ENCODE data around the gene GNG13.

GNG13 gene

DNA sequence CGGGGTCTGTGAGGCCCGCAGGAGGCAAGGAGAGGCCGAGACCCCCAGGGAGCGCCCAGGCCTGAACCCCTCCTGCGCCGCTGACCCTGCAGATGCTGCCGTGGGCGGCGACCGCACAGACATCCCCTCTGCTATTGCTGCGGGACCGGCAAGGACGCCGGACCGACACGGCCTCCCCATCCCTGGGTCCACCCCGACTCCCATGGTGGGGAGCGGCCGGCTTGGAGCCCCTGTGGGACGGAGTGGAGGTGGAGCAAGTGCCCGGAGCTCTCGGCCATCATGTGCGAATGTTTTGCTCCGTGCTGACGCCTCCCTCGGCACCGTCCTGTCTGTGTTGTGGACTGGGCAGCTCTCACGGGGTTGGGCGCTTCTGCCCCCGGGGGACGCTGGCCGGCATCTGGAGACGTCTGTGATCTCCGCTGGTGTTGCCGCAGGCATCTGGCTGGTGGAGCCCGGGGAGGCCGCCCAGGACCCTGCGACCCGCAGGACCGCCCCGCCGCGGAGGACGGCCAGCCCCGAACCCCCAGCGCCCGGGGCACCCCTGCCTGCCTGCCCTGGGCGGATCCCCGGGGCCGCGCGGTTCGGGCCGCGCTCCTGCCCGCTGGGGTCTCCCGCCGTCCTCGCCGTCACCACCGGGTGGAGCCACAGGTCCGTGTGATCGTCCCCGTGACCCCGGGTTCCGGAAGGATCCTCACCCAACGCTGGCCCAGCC is 12.8 kb upstream of the GNG13 start:
- no peak for DNase-seq (ENCODE audit: low spot score)

DNA sequence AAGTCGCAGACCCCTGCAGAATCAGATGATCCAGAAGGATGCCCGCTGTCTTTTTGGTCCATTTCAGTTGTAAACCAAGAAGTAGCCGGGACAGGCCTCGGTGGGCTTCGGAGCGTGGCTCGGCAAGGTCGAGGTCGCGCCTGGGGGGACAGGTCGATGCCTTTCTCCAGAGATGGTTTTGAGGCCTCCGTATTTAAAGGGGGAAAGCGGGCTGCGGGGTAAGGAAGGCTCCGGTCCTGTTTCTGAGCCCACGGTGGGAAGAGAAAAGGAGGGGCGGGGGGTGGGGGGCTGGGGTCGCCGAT is 7.5 kb upstream of the GNG13 start:
- DNase-seq (ENCODE audit: low spot score), result no peak

DNA sequence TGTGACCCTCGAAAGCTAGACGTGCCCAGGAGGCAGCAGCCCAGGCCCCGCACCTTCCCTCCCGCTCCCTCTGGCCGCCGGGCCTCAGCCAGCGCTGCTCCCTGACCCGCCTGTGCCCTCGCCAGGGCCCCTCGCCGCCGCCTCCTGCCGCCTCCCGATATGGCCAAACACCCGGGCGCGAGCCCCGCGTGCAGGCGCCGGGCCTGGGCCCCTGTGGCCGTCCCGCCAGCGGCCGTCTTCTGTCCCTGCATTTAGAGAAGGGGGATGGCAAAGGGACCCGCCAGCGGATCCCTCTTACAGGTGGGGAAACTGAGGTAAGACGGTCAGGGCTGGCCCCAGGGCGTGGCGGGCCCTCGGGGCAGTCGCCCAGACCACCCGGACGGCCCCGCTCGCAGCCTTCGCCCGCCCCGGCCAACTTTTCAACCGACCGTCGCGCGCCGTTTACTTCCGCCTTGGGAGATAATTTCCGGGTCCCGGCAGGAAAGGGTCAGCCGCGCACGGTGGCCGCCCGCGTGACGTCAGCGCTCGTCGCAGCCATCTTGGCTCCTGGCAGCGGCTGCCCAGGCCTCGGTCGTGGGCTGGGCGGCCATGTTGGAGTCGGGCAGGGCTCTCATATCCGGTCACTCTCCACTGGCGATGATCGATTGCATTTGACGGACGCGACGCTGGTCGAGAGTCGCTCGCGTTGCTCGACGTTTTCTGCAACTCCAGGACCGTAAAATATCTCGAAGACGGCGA is 7.0 kb upstream of the GNG13 start:
- DNase-seq (ENCODE audit: low spot score), result peak; percentile 87

DNA sequence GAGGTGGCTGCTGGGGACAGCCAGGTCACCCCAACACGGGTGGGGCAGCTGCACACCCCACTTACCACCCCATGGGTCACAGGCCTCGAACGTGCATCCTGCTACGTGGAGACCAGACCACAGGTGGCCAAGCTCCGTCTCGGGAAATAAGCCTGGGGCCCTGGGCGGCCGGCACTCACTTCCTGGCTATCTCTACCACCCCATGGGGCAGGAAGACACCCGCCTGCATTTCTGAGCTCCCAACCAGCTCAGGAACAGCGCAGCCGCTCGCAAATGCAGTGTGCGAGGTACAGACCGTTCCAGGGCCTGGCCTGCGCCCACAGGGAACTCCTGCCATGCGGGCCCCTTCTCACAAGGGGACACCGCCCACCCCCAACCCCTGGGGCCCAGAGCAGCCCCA is 4.9 kb upstream of the GNG13 start:
- DNase-seq (ENCODE audit: low spot score), result no peak

DNA sequence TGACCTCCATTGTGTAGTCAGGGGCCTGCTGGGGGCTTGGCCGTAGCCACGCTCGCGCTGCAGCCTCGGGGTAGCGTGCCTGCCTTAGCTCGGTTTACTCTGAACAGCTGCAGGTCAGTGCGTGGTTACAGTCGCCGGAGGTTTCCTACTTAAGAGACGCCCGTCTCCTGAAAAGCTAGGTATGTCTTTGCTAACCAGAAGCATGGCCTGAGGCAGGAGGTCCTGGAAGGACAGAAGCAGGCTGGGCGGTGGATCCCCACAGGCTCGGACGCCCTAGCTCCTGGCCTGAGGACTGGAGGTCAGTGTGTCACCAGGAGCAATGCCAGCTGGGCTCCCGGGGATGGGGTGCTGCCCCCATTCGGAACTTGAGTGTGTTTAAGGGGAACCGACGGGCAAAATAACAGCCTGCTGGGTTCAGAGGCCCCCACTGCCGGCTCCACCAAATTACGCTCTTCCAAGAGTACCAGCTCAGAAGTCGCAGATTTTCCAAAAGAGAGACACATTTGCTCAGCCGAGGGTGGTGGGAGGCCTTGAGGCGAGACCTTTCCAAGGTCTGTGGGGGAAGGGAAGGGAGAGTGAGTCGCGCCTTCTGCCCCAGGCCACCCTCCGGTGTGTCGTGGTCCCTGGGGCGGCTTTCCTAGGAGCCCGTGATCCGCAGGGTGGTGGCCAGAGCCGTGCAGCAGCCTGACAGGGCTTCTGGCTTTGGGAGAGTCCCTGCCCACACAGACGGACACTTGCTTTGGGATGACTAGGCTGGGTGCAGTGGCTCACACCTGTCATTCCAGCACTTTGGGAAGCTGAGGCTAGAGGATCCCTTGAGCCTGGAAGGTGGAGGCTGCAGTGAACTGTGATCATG is 3.9 kb upstream of the GNG13 start:
- DNase-seq (ENCODE audit: low spot score), result no peak

DNA sequence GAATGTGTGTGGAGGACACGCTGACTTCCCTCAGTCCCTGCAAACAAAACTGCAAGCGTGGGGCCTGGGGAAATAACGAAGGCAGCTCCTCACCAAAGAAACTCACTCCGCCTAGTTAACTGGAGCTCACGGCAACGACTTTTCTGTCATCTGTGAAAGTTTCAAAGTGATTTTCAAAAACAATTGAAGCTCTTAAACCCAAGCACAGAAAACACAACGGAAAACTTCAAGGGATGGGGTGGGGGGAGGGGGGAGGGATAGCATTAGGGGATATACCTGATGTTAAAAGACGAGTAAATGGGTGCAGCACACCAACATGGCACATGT is 3.2 kb upstream of the GNG13 start:
- no peak for DNase-seq (ENCODE audit: low spot score)

DNA sequence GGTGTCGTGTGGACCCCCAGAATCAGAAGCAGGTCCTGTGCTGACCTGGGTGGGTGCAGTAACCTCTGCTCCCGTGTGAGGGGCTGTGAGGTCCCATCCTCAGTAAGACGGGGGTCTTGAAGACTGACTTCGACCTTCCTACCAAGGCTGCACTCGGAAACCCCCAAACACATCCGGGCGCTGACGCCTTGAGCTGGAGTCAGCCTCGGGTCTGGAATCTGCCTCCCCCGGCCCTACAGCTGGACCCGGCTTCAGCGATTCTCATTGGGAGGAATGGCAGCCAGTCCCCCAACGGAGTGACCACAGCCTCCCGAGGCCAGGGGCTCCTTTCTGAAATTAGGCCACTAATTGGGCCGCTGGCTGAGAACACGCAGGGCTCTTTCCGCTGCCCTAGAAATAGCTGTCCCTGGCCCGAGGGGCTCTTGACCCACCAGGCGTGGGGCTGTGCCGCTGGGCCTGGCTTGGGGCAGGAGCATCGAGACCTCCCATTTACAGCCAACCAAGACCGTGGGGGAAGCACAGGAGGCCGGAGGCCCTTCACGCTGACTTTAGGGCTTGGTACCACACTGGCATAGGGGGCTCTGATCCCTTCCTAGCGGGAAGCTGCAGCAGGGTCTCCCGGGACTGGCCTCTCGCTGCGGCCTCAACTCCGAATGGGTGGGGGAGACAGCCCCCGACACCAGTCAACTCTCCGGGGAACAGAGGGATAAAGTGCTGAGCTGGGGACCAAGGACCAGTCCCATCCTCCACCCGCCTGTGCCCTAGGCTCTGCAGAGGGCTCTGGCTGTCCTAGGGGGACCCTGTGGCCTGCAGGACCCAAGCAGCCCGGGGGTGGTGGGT is 2.6 kb upstream of the GNG13 start:
- DNase-seq (ENCODE audit: low spot score), result no peak

DNA sequence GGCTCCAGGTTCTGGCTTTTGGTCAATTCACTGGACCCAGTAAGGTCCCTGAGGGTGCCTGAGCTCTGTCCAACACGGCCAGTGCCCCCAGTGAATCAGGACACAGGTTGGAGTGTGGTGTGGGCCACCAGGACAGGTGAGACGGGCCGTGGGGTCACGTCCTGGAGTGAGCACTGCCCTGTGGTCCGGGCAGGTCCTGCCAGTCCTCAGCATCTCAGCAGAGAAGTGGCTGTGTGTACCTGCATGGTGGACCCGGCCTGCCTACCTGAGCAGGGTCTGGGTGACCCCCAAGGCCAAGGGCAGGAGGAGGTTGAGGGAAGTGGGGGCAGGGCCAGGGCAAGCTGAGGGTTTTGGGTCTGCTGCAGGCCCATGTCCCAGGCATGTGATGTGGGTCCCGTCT is 1.9 kb upstream of the GNG13 start:
- no peak for DNase-seq (ENCODE audit: low spot score)

DNA sequence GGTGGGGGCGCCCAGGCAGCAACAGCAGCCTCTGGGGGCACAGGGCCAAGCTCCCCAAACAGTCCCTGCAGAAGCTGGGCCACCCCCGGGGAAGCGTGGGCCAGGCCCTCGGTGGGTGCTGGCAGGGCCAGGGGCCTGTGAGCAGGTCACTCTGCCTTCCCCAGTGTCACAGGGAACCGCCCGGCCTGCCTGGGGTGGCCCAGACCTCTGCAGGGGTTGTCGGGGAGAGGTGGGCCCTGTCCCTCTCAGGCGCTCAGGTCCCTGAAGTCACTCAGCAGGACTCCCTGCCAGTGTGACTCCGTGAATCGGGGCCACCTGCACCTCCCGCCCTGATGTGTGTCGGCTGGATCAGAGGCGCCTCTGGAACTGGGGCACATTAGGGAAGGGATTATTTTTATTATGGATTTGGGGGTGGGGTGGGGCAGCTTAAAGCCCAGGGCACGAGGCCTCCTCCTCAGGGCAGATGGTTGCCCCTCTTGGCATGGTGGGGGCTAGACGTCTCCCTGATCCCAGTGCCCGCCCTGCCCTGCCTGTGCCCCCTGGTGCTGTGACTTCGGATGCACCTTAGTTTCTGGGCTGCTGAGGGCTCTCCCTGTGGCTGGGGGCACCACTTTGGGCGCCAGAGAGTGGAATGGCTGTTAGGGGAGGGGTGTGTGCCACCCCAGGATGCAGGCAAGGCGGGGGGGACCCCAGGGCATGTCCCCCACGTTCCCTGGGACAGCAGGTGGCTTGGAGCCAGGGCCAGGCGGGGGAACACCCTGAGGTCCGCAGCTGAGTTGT is 1.2 kb upstream of the GNG13 start:
- DNase-seq (ENCODE audit: low spot score), result no peak

DNA sequence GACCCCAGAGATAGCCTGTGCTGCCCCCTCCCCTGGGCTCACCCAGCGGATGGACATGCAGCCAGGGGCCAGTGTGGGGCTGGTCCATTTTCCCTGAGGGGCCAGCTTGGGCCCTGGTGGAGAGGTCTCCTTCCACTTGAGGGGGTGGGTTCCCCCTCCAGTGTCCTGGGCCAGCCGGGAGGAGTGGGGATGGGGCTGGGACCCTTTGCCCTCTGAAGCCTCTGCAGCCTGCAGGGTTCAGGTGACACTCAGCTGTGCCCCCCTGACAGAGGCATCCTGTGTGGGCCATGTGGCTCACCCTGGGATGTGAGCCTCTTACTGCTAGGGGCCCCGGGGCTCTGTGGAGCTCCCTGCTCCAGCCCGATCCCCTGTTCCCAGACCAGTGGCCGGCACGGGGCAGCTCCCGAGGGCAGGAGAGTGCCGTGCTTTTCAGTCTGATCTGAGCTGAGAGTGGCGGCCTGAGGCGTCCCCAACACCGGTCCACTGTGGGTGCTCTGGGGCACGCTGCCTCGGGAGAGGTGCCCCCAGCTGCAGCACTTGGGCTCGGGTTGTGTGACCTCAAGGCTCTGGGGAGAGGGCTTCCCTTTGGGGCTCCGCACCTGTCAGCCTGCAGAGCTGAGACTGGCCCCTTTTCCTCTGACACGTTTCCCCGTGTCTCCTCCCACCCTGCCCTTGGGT is 439 bp upstream of the GNG13 start:
- DNase-seq (ENCODE audit: low spot score), result no peak

DNA sequence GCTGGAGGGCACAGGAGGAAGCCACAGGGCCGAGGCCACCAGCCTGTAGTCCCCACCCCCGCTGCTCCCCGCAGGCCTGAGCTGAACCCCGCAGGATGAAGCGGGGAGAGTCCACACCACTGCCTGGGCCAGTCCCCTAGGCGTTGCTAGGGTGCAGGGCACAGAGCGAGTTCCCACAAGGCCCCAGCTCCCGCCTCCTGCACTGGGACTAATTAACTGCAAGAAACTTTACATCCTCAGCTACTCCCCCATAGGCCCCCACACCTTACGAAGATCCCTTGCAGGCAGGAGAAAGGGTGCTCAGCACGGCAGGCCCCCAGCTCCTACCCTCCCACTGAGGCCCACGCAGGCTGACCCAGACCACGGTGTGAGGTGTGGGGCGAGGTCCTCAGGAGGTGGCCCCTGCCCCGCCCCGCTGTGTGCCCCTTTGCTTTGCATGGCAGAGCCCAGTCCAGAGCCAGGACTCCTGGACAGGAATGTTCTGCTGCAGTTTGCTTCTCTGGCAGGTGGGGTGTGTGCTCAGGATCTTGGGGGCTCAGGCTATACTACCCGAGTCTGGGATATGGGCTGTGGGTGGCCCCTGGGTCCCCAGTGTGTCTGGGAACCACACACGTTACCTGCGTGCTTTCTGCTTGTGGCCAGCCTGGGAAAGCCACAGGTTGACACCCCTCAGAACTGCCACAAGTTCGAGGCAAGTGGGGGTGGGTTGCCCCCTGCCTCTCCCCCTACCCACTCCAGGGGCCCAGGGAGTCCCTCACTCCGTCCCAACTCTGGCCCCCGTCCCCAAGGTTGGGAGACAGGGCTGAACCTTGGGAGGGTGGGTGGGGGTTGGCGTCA is 1.2 kb downstream of the GNG13 start:
- DNase-seq (ENCODE audit: low spot score), result no peak

DNA sequence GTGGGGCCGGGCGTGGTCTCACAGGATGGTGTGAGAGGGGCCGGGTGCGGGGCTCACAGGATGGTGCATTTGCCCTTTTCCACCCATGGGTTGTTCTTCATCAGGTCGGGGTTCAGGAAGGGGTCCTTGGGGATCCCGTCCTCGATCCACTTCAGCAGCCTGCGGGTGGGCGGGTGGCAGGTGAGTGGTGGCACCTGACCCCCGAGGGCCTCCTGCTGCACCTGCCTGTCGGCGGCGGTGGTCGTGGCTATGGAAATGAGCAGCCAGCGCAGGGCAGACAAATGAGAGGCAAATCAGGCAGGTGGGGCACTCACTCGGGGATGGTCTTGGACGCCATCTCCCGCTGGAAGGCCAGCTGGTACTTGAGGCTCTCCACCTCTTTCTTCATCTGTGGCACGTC is 1.9 kb downstream of the GNG13 start:
- DNase-seq (ENCODE audit: low spot score), result no peak

DNA sequence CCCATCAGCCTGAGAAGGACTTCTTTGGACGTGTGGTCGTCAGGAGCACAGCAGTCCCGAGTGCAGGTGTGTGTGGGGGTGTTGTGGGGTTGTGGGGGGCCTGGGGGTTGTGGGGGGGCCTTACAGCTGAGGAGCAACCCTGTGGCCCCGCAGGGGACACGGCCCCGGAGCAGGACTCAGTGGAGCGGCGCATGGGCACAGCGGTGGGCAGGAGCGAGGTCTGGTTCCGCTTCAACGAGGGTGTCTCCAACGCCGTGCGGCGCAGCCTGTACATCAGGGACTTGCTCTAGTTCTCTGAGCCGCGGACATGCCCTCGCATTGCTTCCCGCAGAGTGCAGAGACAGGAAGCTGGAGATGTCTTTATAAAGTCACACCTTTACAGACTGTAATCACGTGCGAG is 2.8 kb downstream of the GNG13 start:
- DNase-seq (ENCODE audit: low spot score), result no peak

DNA sequence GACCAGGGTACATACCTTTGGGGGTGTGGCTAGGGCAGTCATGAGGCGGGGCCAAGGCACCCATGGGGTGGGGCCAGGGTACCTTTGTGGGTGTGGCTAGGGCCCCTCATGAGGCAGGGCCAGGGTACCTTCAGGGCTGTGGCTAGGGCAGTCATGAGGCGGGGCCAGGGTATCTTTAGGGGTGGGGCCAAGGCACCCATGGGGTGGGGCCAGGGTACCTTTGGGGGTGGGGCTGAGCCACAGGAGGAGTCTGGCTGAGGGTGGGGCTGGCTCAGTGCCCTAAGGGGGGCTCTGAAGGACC is 3.5 kb downstream of the GNG13 start:
- DNase-seq (ENCODE audit: low spot score), result peak; percentile 24

DNA sequence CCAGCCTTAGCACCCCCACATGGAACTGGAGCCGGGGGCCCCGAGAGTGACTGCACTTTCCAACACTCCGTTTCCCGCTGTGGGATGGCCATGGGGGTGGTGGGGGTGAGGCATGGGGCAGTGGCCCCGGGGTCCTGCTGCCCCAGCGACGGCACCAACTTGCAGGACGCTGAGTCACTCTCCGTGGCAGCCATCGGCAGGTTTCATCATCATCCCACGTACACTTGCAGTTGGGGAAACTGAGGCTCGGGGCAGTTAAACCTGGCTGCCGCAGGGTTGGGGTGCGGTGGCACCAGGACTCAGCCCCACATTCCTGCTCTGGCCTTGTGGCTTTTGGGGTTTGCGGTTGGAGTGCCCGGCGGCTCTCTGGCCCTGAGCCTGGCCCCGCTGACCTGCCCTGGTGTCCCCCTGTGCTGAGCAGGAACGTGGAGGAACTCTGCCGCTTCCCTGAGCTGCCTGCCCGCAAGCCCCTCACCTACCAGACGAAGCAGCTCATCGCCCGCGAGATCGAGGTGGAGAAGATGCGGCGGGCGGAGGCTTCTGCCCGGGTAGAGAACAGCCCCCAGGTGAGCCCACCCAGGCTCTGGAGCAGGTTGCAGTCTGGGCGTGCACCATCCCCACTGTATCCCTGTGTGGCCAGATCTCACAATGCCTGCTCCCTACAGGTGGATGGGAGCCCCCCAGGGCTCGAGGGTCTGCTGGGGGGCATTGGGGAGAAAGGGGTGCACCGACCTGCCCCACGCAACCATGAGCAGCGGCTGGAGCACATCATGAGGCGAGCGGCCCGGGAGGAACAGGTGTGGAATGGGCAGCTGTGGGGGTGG is 4.0 kb downstream of the GNG13 start:
- no peak for DNase-seq (ENCODE audit: low spot score)

DNA sequence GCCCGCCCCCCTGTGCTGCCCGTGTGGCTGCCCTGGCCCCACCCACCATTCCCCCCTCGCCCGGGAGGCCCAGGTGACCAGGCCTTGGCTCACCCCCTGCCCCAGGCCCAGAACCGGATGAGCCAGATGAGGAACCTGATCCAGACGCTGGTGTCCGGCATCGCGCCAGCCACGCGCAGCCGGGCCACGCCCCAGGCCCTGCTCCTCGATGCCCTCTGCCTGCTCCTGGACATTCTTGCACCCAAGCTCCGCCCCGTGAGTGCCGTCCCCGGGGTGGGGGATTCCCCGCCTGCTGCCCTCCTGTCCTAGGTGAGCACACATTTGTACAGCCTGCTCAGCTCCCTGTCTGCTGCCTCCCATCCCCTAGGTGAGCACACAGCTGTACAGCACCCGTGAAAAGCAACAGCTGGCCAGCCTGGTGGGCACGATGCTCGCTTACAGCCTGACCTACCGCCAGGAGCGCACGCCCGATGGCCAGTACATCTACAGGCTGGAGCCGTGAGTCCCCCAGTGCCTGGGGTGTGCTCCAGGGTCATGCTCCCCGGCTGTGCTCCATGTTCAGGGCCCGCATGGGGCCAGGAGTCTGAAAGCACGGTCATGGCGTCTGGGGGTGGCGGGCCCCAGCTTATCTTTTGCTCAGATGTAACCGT is 4.8 kb downstream of the GNG13 start:
- DNase-seq (ENCODE audit: low spot score), result no peak

DNA sequence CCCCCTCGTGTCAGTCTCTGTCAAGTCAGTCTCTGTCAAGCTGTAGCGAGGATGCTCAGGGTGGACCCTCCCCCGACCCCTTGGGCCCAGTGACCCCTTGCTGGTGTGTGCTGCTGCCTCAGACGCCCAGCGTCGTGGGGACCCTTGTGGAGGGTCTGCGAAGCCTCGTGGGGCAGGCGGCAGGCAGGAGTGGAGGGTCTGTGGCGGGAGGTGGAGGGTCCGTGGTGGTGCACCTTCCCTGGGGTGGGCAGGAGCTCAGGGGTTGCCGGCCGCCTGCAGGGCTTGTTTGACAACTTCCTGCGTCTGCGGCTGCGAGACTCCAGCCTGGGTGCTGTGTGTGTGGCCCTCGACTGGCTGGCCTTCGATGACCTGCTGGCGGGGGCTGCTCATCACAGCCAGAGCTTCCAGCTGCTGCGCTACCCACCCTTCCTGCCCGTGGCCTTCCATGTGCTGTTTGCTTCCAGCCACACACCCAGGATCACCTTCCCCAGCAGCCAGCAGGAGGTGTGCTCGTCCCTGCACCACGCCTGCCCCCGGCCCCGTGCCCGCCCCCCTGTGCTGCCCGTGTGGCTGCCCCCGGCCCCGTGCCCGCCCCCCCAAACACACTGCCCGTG is 5.6 kb downstream of the GNG13 start:
- no peak for DNase-seq (ENCODE audit: low spot score)

DNA sequence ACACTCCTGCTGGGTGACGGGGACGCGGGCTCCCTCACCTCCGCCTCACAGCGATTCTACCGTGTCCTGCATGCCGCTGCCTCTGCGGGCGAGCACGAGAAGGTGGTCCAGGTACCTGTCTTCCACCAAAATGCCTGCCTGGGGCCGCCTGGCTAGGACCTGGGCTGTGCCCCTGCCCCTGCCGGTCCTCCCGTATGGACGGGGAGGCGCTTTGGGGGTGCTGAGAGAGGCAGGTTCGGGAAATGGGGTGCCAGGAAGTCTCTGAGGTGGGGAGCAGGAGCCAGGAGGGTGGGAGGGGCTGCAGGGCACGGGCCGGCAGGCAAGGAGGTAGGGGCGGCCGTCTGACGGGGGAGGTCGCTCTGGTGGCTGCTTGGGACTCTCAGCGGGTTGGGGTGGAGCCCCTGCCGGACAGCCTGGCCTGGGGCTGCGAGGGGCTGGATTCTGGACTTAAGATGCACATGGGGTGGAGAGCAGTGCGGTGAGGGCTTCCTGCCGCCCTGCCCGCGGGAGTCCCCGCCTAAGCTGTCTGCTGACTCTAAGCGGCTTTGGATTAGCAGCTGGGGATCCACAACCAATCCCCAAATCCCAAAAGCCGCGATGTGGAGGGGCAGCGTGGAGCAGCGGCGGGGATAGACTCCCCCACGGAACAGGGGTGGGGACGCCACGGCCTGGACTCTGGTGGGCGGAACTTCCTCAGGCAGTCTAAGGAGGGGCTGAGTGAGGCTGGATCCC is 6.3 kb downstream of the GNG13 start:
- DNase-seq (ENCODE audit: low spot score), result no peak
